ENCODE data around the gene CAVIN2. TPM values are rescaled to one million over a fixed set of nuclear protein-coding genes. Genes with fewer than 3 reads are reported as not detected.

Gene CAVIN2
- total RNA-seq, 2 donors from 2014 or later, result 24.8 to 27.1 TPM

DNA sequence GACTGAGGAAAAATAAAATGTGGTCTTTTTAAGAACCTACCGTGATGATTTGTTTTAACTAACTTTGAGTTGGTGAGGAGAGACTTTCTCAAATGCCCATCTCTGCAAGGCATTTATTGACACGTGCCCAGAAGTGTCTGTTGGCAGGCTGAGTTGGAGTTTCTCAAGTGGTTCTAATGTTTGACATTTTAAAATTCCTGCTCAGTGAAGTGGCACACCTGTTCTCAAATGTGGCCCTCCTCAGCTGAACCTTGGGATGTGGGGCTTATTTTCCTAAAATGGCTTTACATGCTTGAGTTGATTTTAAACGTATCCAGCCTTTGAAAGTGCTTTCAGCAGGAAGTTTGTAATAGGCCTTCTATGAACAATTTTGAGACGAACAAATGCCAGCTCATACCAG lies 876 bp upstream of the CAVIN2 start:
- 54% methylated on average over 4 of the region's 4 CpGs for WGBS
- Histone ChIP-seq H3K27ac (no peak overlapping the region), H3K36me3 (no peaks in the 10 kb centered on the region), H3K27me3 (replicated peaks; ENCODE audit: insufficient read depth) (no peaks in the 10 kb centered on the region), H3K4me3 (no peak overlapping the region), H3K4me1 (replicated peaks) (no peaks in the 10 kb centered on the region), H3K9me3 (no peaks in the 10 kb centered on the region)
- intact Hi-C loops (cut with DNase I), result loop anchor here (2.0 to 10.0 kb wide), 2 partner anchors 17 to 277 kb away; no protein-coding TSS in a partner anchor
- no peak for DNase-seq (ENCODE audit: low spot score)
- TF ChIP-seq POLR2A (IDR thresholded peaks at IDR 0.05), result no peak
- no peak for TF ChIP-seq POLR2AphosphoS5 (IDR thresholded peaks at IDR 0.05)
- TF ChIP-seq, protein P1, sequence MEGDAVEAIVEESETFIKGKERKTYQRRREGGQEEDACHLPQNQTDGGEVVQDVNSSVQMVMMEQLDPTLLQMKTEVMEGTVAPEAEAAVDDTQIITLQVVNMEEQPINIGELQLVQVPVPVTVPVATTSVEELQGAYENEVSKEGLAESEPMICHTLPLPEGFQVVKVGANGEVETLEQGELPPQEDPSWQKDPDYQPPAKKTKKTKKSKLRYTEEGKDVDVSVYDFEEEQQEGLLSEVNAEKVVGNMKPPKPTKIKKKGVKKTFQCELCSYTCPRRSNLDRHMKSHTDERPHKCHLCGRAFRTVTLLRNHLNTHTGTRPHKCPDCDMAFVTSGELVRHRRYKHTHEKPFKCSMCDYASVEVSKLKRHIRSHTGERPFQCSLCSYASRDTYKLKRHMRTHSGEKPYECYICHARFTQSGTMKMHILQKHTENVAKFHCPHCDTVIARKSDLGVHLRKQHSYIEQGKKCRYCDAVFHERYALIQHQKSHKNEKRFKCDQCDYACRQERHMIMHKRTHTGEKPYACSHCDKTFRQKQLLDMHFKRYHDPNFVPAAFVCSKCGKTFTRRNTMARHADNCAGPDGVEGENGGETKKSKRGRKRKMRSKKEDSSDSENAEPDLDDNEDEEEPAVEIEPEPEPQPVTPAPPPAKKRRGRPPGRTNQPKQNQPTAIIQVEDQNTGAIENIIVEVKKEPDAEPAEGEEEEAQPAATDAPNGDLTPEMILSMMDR (IDR thresholded peaks at IDR 0.05), result no peak

DNA sequence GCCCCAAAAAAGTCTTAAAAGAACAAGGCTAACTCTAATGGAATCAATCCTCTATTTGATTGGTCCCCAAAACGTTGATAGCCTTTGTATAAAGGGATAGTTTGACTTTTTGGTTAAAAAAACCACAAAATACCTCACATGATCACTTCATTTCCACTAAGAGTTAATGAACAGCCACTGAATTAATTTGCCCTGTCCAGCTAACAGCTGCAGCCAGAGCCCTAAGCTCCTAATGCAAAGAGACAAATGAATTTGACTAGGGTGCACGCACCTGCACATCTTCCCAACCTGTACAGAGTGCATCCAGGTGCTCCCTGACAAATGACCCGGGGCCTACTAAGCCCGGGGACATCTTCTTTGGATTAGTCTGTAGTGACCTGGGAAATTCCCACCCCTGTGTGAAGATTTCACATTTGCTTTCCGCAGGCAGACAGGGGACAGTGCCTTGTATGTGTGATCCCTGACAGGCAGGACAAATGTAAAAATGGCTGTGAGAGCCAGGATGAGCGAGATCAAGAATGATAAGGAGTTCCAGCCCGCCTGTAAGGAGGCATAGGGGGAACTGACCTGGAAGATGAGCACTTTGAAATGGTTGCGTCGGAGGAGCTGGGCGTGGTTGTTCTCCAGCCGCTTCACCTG lies 893 bp downstream of the CAVIN2 start:
- TF ChIP-seq, protein P1 (IDR thresholded peaks at IDR 0.05), result no peak
- TF ChIP-seq POLR2A (IDR thresholded peaks at IDR 0.05), result no peak
- no peak for TF ChIP-seq POLR2AphosphoS5 (IDR thresholded peaks at IDR 0.05)
- Histone ChIP-seq H3K36me3 (no peaks in the 10 kb centered on the region), H3K27me3 (replicated peaks; ENCODE audit: insufficient read depth) (no peaks in the 10 kb centered on the region), H3K9me3 (no peaks in the 10 kb centered on the region), H3K27ac (peak overlapping the region; percentile 57 to 70), H3K4me3 (peak overlapping the region; percentile 24 to 26), H3K4me1 (replicated peaks) (no peaks in the 10 kb centered on the region)
- intact Hi-C loops (cut with DNase I), result loop anchor here (2.0 to 10.0 kb wide), 2 partner anchors 19 to 279 kb away; no protein-coding TSS in a partner anchor
- 72% methylated on average over 11 of the region's 11 CpGs for WGBS
- DNase-seq (ENCODE audit: low spot score), result no peak

DNA sequence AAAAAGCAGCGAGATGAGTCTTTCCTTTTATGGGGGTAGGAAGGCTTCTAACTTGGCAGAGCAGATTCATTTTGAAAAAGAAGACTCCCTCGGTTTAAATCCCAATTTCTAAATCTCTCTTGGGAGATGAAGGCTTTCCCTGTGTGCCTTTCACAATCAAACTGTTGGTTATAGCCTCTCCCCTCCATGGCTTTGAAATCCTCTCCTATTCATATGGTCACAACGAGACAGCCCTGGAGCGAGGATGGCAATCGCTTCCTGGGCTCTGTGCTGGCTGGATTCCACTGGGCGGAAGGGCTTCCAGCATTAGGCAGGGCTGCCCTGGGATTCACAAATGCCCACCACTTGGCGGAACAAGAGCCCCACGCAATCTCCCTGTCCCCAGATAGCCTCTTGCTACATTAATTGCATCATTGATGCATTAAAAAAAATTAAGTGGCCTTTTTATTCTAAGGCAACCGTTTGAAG lies 1.6 kb downstream of the CAVIN2 start:
- H3K27ac ChIP-seq, result peak overlapping the region; percentile 57 to 70
- no peaks in the 10 kb centered on the region for H3K4me1 ChIP-seq (replicated peaks)
- intact Hi-C loops (cut with DNase I), result loop anchor here (10.0 kb wide), 1 partner anchor 280 kb away; no protein-coding TSS in a partner anchor
- no peaks in the 10 kb centered on the region for H3K27me3 ChIP-seq (replicated peaks; ENCODE audit: insufficient read depth)
- WGBS, result 17% methylated on average over 9 of the region's 9 CpGs
- no peaks in the 10 kb centered on the region for H3K36me3 ChIP-seq
- H3K9me3 ChIP-seq, result no peaks in the 10 kb centered on the region
- H3K4me3 ChIP-seq, result peak overlapping the region; percentile 24 to 26
- TF ChIP-seq POLR2A (IDR thresholded peaks at IDR 0.05), result no peak
- DNase-seq (ENCODE audit: low spot score), result no peak

DNA sequence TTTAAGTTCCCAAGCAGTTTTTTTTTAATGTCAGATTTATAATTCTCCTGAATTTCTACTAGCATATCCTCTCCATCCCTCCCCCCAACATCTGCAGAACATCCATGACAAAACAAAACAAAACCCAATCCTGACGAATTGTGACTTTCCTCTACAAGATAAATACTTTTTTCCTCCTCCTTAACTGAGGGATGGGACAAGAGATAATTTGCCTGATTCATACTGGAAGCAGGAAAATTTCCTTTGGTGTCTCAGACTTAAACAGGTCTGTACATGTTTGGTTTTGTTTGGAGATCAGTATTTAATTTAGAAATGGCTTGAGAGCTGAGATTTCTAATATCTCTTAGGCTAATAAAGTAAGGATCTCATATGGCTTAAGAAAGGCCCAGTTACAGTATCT lies 2.2 kb downstream of the CAVIN2 start:
- no peak for DNase-seq (ENCODE audit: low spot score)
- Histone ChIP-seq H3K9me3 (no peaks in the 10 kb centered on the region), H3K4me3 (peak overlapping the region; percentile 24 to 26), H3K27me3 (replicated peaks; ENCODE audit: insufficient read depth) (no peaks in the 10 kb centered on the region), H3K4me1 (replicated peaks) (no peaks in the 10 kb centered on the region), H3K27ac (peak overlapping the region; percentile 57 to 70), H3K36me3 (no peaks in the 10 kb centered on the region)
- no peak for TF ChIP-seq POLR2AphosphoS5 (IDR thresholded peaks at IDR 0.05)
- no peak for TF ChIP-seq POLR2A (IDR thresholded peaks at IDR 0.05)
- TF ChIP-seq, protein P1 (IDR thresholded peaks at IDR 0.05), result no peak
- whole genome bisulfite sequencing, result 19% methylated on average over 1 of the region's 1 CpG
- intact Hi-C loops (cut with DNase I), result loop anchor here (10.0 kb wide), 1 partner anchor 280 kb away; no protein-coding TSS in a partner anchor

GRCh38 chr2:191840921-191841320 lies 6.0 kb downstream of the CAVIN2 start:
- Histone ChIP-seq H3K4me1 (replicated peaks) (no peaks in the 10 kb centered on the region), H3K27ac (no peak overlapping the region), H3K9me3 (no peaks in the 10 kb centered on the region), H3K36me3 (no peaks in the 10 kb centered on the region), H3K4me3 (no peak overlapping the region), H3K27me3 (replicated peaks; ENCODE audit: insufficient read depth) (no peaks in the 10 kb centered on the region)
- no peak for DNase-seq (ENCODE audit: low spot score)
- TF ChIP-seq, protein P1 (IDR thresholded peaks at IDR 0.05), result no peak
- no peak for TF ChIP-seq POLR2AphosphoS5 (IDR thresholded peaks at IDR 0.05)
- TF ChIP-seq POLR2A (IDR thresholded peaks at IDR 0.05), result no peak
- intact Hi-C loops (cut with DNase I), result loop anchor here (10.0 kb wide), 1 partner anchor 284 kb away; no protein-coding TSS in a partner anchor
- 83% methylated on average over 2 of the region's 2 CpGs for WGBS
